Vein endothelial cell (primary cell): ENCODE data around the gene PCBP3. TPM values are rescaled to one million over a fixed set of nuclear protein-coding genes. Genes with fewer than 3 reads are reported as not detected.

Experiments used
- total RNA-seq: library from RNA; depleted of rRNA; stranded (reverse); fragments of >200 nt; gene quantifications from 2 replicates; pipeline ENCODE4 v1.2.3, GENCODE V29; 2012

Gene PCBP3
- 0.38 TPM in 1 of 2 replicates, not detected in the other for total RNA-seq

GRCh38 chr21:45643021-45643980 lies at the start of gene PCBP3:
Gene PCBP3, plus strand, starts transcription at chr21:45643725. Its CDS starts 206,361 bp downstream, at chr21:45850086.

GRCh38 chr21:45981151-45982091 lies 337.9 kb downstream of the PCBP3 start, which contains the start of gene COL6A1:
Gene COL6A1, plus strand, starts transcription at chr21:45981770. Its CDS starts 81 bp downstream, at chr21:45981851.

Other genes with a start within 250 kb of the PCBP3 start
- gene COL18A1, start 238.6 kb upstream of the PCBP3 start, total RNA-seq: 398 and 480 TPM in 2 replicates
- 18.8 and 19.6 TPM in 2 replicates for gene SLC19A1, start 101.3 kb upstream of the PCBP3 start, total RNA-seq